HG03139 (cell line): ENCODE results near the gene FHIT.

ENCODE experiments used
- ATAC-seq: cut with Tn5 transposase; IDR thresholded peaks from one replicate; pipeline ENCODE4 v1.9.1; 2021; ENCODE audit not compliant: unreplicated experiment

FHIT gene

DNA sequence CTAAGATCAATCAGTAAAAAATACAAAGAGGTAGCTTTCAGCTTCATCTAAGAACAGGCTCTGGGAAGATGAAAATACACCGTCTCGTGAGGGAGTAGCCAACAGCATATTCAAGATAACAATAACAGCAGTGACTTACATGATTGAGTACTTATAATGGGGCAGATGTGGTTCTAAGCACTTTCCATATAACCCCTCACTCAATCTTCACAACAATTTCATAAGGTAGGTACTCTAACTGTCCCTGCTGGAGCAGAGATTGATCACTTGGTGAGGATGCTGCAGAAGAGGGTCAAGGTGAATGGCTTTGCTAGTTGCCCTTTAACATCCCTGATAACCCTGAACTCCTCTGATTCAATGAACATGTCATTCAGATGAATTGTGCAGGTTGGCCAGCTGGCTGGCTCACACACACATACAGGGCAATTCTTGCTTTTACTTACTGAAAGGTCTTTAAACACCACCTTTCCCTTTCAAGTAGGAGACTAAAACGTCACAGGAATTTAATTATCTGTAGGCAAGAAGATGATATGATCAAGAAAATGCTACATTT, 1217.3 kb downstream of the FHIT start:
- ATAC-seq: no peak

DNA sequence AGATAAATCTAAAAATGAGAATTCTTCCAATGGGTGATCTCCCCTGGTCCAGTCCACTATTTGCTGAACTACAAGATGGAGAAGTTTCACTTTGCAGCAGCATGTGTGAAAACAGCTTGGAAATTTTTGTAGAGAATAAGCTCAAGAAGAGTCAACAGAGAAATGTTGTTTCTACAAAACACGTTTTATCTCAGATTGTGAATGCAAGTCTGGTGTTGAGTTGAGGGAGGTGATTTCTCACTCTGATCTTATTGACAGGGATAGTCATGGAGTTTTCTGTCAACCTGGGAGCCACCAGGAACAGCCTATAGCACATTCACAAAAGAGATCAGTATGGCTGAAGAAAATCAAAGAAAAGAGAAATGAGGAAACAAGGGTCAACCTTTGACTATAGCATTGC, 1220.3 kb downstream of the FHIT start:
- ATAC-seq: no peak

- ATAC-seq: no peak
Observed at GRCh38 chr3:60028233-60028632, 1223.0 kb downstream of the FHIT start.

DNA sequence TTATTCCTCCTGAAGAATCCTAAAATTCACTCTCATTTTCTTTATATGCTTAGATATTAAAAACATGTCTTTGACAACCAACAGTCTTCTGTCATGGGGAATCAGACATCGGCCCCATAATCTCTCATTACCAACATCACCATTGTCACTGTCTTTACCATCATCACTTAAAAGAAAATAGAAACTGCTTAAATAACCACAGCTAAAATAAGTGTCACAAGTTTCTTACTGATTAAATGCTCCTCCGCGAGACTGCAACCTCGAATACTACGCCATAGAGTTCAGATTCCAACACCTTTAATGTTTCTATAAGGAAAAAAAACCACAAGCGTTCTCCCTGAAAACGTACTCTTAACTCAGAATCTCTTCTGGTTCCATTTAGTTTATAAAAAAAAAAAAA, 1223.9 kb downstream of the FHIT start:
- ATAC-seq: no peak

- ATAC-seq: no peak
Observed at GRCh38 chr3:60025096-60026050, 1225.9 kb downstream of the FHIT start.

GRCh38 chr3:60024400-60024799, 1226.9 kb downstream of the FHIT start:
- ATAC-seq: no peak

- no peak for ATAC-seq
Observed at GRCh38 chr3:60023189-60023588, 1228.1 kb downstream of the FHIT start.

GRCh38 chr3:60017631-60018030, 1233.6 kb downstream of the FHIT start:
- ATAC-seq: no peak

GRCh38 chr3:60015032-60015705, 1236.1 kb downstream of the FHIT start:
- ATAC-seq: no peak

DNA sequence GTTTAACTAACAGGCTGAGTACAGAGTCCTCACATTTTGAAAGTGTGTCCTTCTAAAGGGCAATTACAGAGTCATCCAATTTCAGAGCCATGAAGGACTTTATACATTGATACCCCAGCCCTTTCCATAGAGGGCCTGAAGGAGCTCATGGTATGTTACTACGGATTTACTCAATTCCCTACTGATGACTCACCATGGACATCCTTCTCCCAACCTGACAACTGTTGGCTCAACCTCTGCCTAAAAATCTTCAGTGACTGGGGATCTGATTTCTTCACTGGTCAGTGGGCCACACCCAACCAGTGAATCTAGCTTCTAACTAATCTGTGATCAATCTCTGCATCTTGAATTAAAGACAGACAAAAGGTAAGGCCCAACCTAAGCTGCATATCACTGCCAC, 1238.0 kb downstream of the FHIT start:
- no peak for ATAC-seq

- no peak for ATAC-seq
Observed at GRCh38 chr3:60011218-60011617, 1240.0 kb downstream of the FHIT start.

GRCh38 chr3:60010781-60011180, 1240.5 kb downstream of the FHIT start:
- peak; percentile 94 for ATAC-seq

DNA sequence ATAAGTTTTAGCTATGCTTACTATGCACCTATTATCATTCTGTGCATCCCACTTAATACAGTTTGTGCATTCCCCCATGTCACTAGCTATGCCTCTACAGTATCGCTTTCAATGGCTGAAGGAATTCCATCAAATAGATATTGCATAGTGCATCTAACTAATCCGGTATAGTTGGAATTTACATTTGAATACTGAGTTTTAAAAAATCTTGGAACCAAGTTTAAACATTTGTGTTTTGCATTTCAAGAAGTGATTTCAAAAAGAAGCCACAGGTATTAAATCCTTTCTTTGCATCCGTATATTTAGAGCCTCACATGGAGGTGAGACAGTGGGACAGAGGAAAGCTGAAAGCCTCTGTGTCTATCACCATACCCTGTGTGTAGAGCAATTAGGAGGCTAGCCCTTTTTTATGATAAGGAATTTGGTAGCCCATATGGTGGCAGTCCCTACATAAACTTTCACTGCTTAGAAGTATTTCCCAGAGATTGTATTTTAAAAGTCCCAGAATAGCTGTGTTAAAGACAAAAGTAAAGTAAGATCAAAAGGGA, 1241.2 kb downstream of the FHIT start:
- ATAC-seq: no peak

GRCh38 chr3:60001369-60001768, 1249.9 kb downstream of the FHIT start:
- ATAC-seq: no peak

- no peak for ATAC-seq
Observed at GRCh38 chr3:60000311-60001105, 1250.7 kb downstream of the FHIT start.

GRCh38 chr3:59998058-59998457, 1253.2 kb downstream of the FHIT start:
- ATAC-seq: no peak

DNA sequence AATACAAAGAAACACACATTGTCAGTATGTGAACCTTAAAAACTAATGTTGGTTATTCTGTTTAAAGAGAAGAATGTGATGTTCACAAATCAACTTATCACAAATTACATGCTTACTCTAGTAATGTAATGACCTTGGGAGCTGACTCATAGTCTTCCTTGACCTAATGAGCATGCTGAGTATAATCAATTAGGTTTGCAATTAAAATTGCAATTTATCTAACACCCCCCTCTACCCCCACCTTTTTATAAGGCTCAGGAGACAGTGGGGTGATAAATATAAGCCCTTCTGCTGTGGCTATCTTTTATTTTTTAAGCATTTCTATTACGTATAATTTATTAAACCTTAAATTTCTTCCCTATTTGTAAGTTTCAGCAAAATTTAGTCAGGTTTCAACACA, 1253.7 kb downstream of the FHIT start:
- no peak for ATAC-seq

DNA sequence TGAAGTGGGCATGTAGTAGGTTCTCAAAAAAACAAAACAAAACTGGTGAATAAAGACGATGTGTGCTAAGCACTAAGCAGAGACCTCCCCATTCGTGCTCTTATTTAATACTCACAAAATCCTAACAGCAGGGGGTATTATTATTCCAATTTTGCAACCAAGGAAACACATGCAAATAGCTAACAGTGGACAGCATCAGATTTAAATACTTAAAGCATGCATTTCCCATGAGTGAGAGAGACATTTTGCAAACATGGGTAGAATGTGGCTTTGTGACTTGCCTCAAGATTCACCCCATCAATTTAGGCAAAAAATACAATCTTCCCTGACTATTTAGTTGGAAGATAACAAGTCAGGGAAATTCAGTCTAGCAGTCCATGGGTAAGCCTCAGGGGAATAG, 1255.2 kb downstream of the FHIT start:
- ATAC-seq: no peak

- ATAC-seq: no peak
Observed at GRCh38 chr3:59995563-59995962, 1255.7 kb downstream of the FHIT start.

DNA sequence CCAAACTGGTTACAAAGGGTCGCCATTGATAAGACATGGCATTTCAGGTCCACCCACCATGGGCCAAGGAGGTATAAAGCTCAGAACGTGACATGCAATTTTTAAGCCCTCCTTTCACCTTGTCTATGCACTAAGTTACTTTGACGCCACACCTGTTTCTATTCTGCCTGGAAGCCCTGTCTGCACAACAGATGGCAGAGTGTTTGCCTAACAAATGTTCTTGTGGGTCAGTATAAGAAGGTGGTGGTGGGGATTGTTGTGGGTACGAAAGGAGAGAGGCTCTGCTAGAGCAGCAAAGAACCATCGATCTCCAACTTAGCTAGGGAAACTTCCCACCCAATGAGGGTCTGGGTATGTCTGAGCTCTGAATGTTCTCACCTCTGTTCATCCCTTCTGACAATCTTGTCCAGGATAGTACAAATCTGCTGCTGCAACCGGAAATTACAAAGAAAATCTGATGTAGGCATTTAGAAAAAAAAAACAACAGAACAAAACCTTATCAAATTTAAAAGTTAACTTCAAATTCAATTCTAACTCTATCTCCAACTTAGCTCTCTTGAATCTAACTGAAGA, 1256.4 kb downstream of the FHIT start:
- no peak for ATAC-seq

- no peak for ATAC-seq
Observed at GRCh38 chr3:59992578-59992977, 1258.7 kb downstream of the FHIT start.
